ENCODE measurements around the gene KIAA0232. TPM values are rescaled to one million over a fixed set of nuclear protein-coding genes. Genes with fewer than 3 reads are reported as not detected.

Gene KIAA0232
- total and polyA plus RNA-seq, 2 of the 8 experiments (the other 6 are each of a cell fraction or from before 2014, with no cell fraction given) = 5.6 to 23.3 TPM

GRCh38 chr4:6856391-6856790 is 73.9 kb downstream of the KIAA0232 start:
- no peak for TF ChIP-seq POLR2AphosphoS5 (IDR thresholded peaks at IDR 0.05; ENCODE audit: low read depth, low read length)
- no peak for TF ChIP-seq MAFK (IDR thresholded peaks at IDR 0.05; ENCODE audit: low read depth, low read length)
- no peak for TF ChIP-seq NANOG (IDR thresholded peaks at IDR 0.05; ENCODE audit: insufficient read depth, low read depth, low read length, poor library complexity, severe bottlenecking)
- no peak for TF ChIP-seq ZNF274 (IDR thresholded peaks at IDR 0.05; ENCODE audit: borderline replicate concordance, extremely low read depth, low read length)
- no peak for TF ChIP-seq CREB1 (IDR thresholded peaks at IDR 0.05)
- TF ChIP-seq CTBP2 (IDR thresholded peaks at IDR 0.05; ENCODE audit: borderline replicate concordance, insufficient read depth, insufficient read length, low read length) = no peak
- no peak for TF ChIP-seq EP300 (IDR thresholded peaks at IDR 0.05; ENCODE audit: borderline replicate concordance in 1 of 2, low read depth in 2 of 2, low read length in 2 of 2)
- TF ChIP-seq EGR1 (IDR thresholded peaks at IDR 0.05; ENCODE audit: borderline replicate concordance, low read depth, low read length) = no peak
- no peak for TF ChIP-seq CBX8 (IDR thresholded peaks at IDR 0.05; ENCODE audit: borderline replicate concordance, low read depth, low read length)
- no peak for TF ChIP-seq ASH2L (IDR thresholded peaks at IDR 0.05; ENCODE audit: low read length)
- H3K9me3 ChIP-seq (ENCODE audit: insufficient read depth in 2 of 2, low read depth in 1 of 2, low read length in 1 of 2) = peaks cover 5 to 6% of the 10 kb centered on the region in 2 experiments; a peak in 2 of 4 replicates
- H3K36me3 ChIP-seq (ENCODE audit: control insufficient read depth in 2 of 4, insufficient read depth in 4 of 4, low read length in 3 of 4) = peaks cover 2 to 35% (median 17%) of the 10 kb centered on the region in 4 experiments; a peak in 7 of 8 replicates
- H2BK12ac ChIP-seq (ENCODE audit: low read depth, low read length) = no peak overlapping the region
- H3K79me2 ChIP-seq (ENCODE audit: control insufficient read depth in 1 of 2, insufficient read depth in 2 of 2, low read length in 2 of 2) = no peaks in the 10 kb centered on the region
- WGBS, 2 experiments (ENCODE audit: extremely low coverage in 1 of 2, insufficient coverage in 1 of 2, insufficient read length in 1 of 2, insufficient replicate concordance in 2 of 2, low coverage in 1 of 2, low lambda C conversion rate in 2 of 2, missing lambda C conversion rate in 1 of 2) = 81% methylated on average over 2 of the region's 2 CpGs; no CpG with 5 or more reads in 1 of the 2 experiments
- H3K4me1 ChIP-seq (replicated peaks in 1 of 4; ENCODE audit: control insufficient read depth in 3 of 4, insufficient read depth in 4 of 4, low read length in 3 of 4) = peaks cover 0 to 3% (median 1%) of the 10 kb centered on the region in 4 experiments; a peak in 2 of 7 replicates
- no peak overlapping the region for H3K23ac ChIP-seq (ENCODE audit: insufficient read length)
- CTCF ChIA-PET (ENCODE audit: partially characterized antibody) = interaction anchor here (0.8 to 1.7 kb wide), 4 partner anchors 12 to 173 kb away, joined by 3 to 11 read pairs (median 3); no protein-coding TSS in a partner anchor
- no peak overlapping the region for H3K27ac ChIP-seq (ENCODE audit: low read depth, low read length)
- 0 out of 2 replicates have a peak, but pooled peaks cover 2% of the 10 kb centered on the region for H3K79me1 ChIP-seq (ENCODE audit: low read depth, low read length)
- H3K4me3 ChIP-seq (ENCODE audit: extremely low read depth in 1 of 4, insufficient read depth in 2 of 4, low read depth in 3 of 4, low read length in 4 of 4) = no peak overlapping the region
- no peak for FAIRE-seq
- H3K27me3 ChIP-seq (replicated peaks in 1 of 4; ENCODE audit: control insufficient read depth in 3 of 4, extremely low read depth in 1 of 4, insufficient read depth in 3 of 4, low read length in 3 of 4) = no peaks in the 10 kb centered on the region
- no peak overlapping the region for H3K14ac ChIP-seq (ENCODE audit: insufficient read length)
- no peak overlapping the region for H3K4ac ChIP-seq (replicated peaks; ENCODE audit: insufficient read length, low read depth, low read length)
- no peaks in the 10 kb centered on the region for H3K23me2 ChIP-seq (ENCODE audit: low read depth, low read length)
- no peak overlapping the region for H2BK5ac ChIP-seq (ENCODE audit: low read depth, low read length)
- H2AK5ac ChIP-seq (ENCODE audit: low read depth, low read length) = no peak overlapping the region
- H2BK20ac ChIP-seq (ENCODE audit: low read length) = no peak overlapping the region
- H3K4me2 ChIP-seq (ENCODE audit: insufficient read depth in 1 of 2, low read depth in 2 of 2, low read length in 2 of 2) = no peak overlapping the region
- no peak overlapping the region for H4K91ac ChIP-seq (replicated peaks; ENCODE audit: insufficient read length, low read length)
- no peak overlapping the region for H2BK15ac ChIP-seq (ENCODE audit: low read length)
- H3K18ac ChIP-seq (ENCODE audit: extremely low read depth, low read length) = no peak overlapping the region
- no peak overlapping the region for H2AFZ ChIP-seq (ENCODE audit: low read length)
- H3K9ac ChIP-seq (replicated peaks in 1 of 4; ENCODE audit: extremely low read depth in 1 of 4, low read depth in 3 of 4, low read length in 3 of 4) = no peak overlapping the region
- peaks cover 0 to 3% of the 10 kb centered on the region in 2 experiments for H4K20me1 ChIP-seq (replicated peaks in 1 of 2; ENCODE audit: control insufficient read depth in 1 of 2, insufficient read depth in 2 of 2, low read length in 2 of 2)
- no peak overlapping the region for H2BK120ac ChIP-seq (replicated peaks; ENCODE audit: low read depth, low read length)
- POLR2A ChIA-PET (ENCODE audit: partially characterized antibody) = no interaction called here
- no peak overlapping the region for H3K56ac ChIP-seq (replicated peaks; ENCODE audit: insufficient read length, low read depth, low read length)
- H4K8ac ChIP-seq (ENCODE audit: extremely low read depth, insufficient read depth, low read length) = no peak overlapping the region
- no peak for DNase-seq (ENCODE audit: low read depth in 1 of 2, low spot score in 2 of 2)
- no peak overlapping the region for H4K5ac ChIP-seq (ENCODE audit: insufficient read length, low read depth, low read length)

Measured in H1 (cell line).